ENCODE results near the gene CALCR.

DNA sequence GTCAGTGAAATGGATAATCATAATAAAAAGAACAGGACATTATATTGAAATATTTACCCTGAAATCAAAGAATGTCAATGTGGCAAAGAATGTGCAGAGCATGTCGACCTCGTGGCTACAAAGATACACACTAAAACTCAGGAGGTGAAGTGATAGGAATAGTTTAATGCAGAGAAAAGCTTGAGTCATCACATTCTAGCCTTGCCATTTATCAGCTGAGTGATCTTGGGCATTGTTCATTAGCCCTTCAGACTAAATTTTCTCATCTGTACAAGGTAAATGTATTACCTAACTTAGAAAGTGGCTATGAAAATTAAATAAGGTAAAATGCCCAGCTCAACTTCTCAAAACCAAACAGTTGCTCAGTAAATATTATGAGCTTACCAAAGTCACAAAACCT lies 22.6 kb downstream of the CALCR start:
- no peak for TF ChIP-seq POLR2A (IDR thresholded peaks at IDR 0.05; ENCODE audit: low read depth, low read length)
- no peak for TF ChIP-seq TAF1 (IDR thresholded peaks at IDR 0.05; ENCODE audit: low read depth, low read length)

Data from GM12891 (cell line).